SJCRH30 (cell line): ENCODE results near the gene VAMP2. TPM values are rescaled to one million over a fixed set of nuclear protein-coding genes. Genes with fewer than 3 reads are reported as not detected.

Experiments used
- DNase-seq, 2 experiments: peaks; one replicate each; pipeline ENCODE4 v3.0.0-alpha.2; 2015 to 2020
- H3K27ac ChIP-seq: fragments of 250-450 bp; sonication (Bioruptor Pico); 2 replicates; pipeline ENCODE4 v1.5.1; 2020; ENCODE audit warnings: mild to moderate bottlenecking, moderate library complexity
- H3K27me3 ChIP-seq: fragments of 250-450 bp; sonication (Bioruptor Pico); 2 replicates; pipeline ENCODE4 v1.5.1; 2020; ENCODE audit warnings: mild to moderate bottlenecking, moderate library complexity
- H3K36me3 ChIP-seq: fragments of 250-450 bp; sonication (Bioruptor Pico); 2 replicates; pipeline ENCODE4 v1.5.1; 2020; ENCODE audit warnings: mild to moderate bottlenecking, moderate library complexity
- H3K4me1 ChIP-seq: fragments of 250-450 bp; sonication (Bioruptor Pico); 2 replicates; pipeline ENCODE4 v1.5.1; 2020; ENCODE audit warnings: mild to moderate bottlenecking, moderate library complexity
- H3K4me3 ChIP-seq: fragments of 250-450 bp; sonication (Bioruptor Pico); 2 replicates; pipeline ENCODE4 v1.5.1; 2020; ENCODE audit warnings: mild to moderate bottlenecking, moderate library complexity
- H3K9me3 ChIP-seq: fragments of 250-450 bp; sonication (Bioruptor Pico); replicated peaks from 2 replicates; pipeline ENCODE4 v1.5.1; 2020; ENCODE audit warnings: mild to moderate bottlenecking, moderate library complexity
- total RNA-seq: library from RNA; depleted of rRNA; stranded (reverse); fragments of >200 nt; shearing (Covaris generic); gene quantifications from 2 replicates; pipeline ENCODE4 v1.2.3, GENCODE V29; 2014; rRNA removed

VAMP2 gene, protein sequence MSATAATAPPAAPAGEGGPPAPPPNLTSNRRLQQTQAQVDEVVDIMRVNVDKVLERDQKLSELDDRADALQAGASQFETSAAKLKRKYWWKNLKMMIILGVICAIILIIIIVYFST
- 6.1 and 7.9 TPM in 2 replicates for total RNA-seq

DNA sequence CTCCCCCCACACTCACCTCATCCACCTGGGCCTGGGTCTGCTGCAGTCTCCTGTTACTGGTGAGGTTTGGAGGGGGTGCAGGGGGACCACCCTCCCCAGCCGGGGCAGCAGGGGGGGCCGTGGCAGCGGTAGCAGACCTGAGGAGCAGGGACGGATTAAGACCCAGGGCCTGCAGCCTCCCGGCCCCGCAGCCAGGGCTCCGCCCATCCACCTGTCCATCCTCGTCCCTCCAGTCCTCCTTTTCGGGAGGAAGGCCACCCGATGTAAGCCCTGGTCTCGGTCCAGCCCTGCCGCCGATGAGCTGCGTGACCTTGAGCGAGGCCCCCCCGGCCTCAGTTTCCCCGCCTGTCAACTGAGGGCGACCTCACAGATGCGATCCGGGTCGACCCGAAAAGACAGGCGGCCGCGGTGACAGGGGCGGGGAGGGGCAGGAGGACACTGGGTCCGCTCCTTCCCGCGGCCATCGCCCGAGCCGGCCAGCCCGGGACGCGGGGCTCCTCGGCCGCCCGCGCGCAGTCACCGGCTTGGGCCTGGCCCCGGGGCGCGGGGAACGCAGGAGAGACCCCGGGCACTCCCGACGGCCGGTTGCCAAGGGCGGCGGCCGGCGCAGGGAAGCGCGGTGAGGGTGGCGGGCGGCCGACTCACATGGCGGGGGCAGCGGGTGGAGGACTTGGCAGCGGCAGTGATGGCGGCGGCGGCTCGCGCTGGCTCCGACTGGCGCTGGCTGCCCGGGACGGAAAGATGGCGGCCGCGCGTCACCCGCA, at the start of gene VAMP2:
Gene VAMP2, minus strand, starts transcription at position 716 of the 764 bp plus-strand sequence. Its CDS starts 69 bp downstream, at position 647.
- H3K27me3 ChIP-seq = no peaks in the 10 kb centered on the region
- H3K36me3 ChIP-seq = peaks cover 7% of the 10 kb centered on the region; the same call in 1 of the 2 replicates
- peak; percentile 52 to 62 for DNase-seq
- no peaks in the 10 kb centered on the region for H3K9me3 ChIP-seq
- peak within 1 kb of the TSS; percentile 94 for H3K4me3 ChIP-seq
- H3K4me1 ChIP-seq = peaks cover 8% of the 10 kb centered on the region; the same call in 1 of the 2 replicates
- peak within 1 kb of the TSS; percentile 80 for H3K27ac ChIP-seq

DNA sequence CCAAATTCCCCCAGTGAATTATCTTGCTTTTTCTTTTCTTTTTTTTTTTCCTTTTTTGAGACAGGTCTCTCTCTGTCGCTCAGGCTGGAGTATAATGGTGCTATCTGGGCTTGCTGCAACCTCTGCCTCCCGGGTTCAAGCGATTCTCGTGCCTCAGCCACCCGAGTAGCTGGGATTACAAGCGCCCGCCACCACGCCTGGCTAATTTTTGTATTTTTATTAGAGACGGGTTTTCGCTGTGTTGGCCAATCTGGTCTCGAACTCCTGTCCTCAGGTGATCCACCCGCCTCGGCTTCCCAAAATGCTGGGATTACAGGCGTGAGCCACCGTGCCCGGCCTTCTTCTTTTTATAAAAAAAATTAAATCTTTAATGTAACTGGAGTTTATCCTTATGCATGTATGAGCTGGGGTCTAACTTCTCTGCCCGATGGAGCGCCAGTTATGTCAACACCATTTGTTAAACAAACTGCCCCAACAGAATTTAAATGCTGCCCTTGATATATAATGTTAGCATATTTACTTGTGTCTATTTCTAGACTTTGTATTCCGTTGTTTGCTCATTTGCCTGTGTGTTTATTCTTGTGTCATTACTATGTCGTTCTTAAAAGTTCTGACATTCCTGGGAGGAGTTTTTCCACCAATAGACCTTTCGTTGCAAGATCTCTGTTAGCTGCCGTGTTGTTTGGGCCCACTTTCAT, 48.2 kb upstream of the VAMP2 start:
- H3K27ac ChIP-seq = peak overlapping the region; percentile 97
- H3K4me1 ChIP-seq = 0 out of 2 replicates have a peak, but pooled peaks cover 2% of the 10 kb centered on the region
- H3K27me3 ChIP-seq = no peaks in the 10 kb centered on the region
- H3K9me3 ChIP-seq = no peaks in the 10 kb centered on the region
- DNase-seq = peak in 1 of 2 experiments; percentile 27
- peaks cover 26% of the 10 kb centered on the region for H3K36me3 ChIP-seq
- H3K4me3 ChIP-seq = peak overlapping the region; percentile 97

DNA sequence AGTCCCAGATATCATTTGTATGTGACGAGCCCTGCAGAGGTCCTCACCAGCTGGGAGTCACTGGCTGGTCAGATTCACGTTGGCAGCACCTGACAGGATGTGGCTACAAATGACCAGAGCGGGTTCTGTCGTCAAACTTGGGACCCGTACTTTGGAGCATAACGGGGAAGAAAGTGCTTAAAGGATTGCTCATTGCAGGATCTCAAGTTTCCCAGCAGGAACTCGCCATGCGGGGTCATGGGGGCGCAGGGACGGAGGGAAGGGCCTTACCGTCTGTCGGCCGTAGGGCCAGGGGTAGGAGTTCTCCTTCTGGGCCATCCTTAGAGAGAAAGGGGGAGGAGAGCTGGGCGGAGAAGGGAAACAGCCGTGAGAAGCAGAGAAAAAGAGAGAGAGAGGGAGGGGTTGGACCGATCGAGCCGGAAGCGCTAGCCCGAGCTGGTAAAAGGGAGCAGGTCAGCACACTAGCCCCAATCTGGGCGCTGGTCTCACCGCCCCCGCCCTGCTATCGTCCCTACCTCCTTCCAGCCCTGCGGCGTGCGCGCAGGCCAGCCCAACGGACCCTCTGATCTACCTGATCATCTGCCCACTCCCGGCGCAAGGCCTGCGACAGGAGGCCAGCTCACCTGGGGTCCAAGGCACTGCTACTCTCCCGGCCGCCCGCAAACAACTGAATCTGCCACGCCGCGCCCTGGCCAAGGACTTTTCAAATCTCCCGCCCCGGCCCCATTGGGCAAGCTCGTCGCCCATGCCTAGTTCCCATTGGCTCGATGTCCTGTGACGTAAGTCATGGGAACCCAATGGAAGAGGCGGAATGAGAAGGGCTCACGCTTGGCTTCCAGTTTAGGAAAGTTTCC, 47.4 kb upstream of the VAMP2 start, which contains the start of gene AURKB:
Gene AURKB, minus strand, starts transcription at position 669 of the 854 bp plus-strand sequence. Its CDS starts 351 bp downstream, at position 318.
- H3K9me3 ChIP-seq = no peaks in the 10 kb centered on the region
- H3K27ac ChIP-seq = peak within 1 kb of the TSS; percentile 97
- DNase-seq = peak; percentile 93 to 95
- H3K27me3 ChIP-seq = no peaks in the 10 kb centered on the region
- H3K36me3 ChIP-seq = peaks cover 34% of the 10 kb centered on the region
- H3K4me1 ChIP-seq = 0 out of 2 replicates have a peak, but pooled peaks cover 2% of the 10 kb centered on the region
- peak within 1 kb of the TSS; percentile 97 for H3K4me3 ChIP-seq

DNA sequence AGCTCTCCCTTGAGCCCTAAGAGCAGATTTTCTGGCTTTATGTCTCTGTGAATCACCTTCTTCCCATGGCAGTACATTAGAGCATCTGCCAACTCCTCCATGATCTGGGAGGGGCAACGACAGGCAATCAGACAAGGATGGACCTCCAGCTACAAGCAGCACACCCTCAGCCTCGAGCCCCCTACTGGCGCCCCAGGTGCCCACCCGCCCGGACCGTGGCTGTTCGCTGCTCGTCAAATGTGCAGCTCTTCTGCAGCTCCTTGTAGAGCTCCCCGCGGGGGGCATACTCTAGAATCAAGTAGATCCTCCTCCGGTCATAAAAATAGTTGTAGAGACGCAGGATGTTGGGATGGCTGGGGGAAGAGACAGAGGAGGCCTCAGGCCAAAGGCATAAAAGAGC, 43.8 kb upstream of the VAMP2 start:
- peaks cover 44% of the 10 kb centered on the region for H3K36me3 ChIP-seq
- H3K4me1 ChIP-seq = 0 out of 2 replicates have a peak, but pooled peaks cover 2% of the 10 kb centered on the region
- no peak overlapping the region for H3K4me3 ChIP-seq
- no peak overlapping the region for H3K27ac ChIP-seq
- no peak for DNase-seq
- H3K27me3 ChIP-seq = no peaks in the 10 kb centered on the region
- H3K9me3 ChIP-seq = no peaks in the 10 kb centered on the region

DNA sequence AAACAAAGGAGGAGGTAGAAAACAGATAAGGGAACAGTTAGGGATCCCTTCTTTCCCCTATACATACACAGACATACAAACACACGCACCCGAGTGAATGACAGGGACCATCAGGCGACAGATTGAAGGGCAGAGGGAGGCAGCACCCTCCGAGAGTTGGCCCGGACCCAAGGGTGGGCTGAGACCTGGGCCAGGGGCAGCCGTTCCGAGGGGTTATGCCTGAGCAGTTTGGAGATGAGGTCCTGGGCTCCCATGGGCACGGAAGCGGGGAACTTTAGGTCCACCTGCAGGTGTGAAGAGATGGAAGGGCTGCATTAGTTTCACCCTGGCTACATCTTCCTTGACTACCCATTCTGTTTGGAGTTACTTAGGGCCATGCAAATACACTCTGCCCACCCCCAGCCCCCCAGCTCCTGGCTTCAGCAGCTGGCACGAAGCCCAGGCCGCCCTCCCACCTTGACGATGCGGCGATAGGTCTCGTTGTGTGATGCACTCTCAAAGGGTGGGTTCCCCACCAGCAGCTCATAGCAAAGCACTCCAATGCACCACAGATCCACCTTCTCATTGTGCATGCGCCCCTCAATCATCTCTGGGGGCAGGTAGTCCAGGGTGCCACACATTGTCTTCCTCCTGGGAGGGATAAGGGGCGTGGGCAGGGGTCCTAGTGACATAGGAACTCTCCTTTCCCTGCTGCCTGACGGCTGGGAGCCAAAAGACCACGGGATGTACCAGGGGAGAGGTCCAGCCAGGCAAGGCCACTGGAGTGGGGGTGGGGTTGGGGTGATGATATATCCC, 42.2 kb upstream of the VAMP2 start:
- Histone ChIP-seq H3K9me3 (no peaks in the 10 kb centered on the region), H3K27ac (no peak overlapping the region), H3K4me1 (0 out of 2 replicates have a peak, but pooled peaks cover 2% of the 10 kb centered on the region), H3K36me3 (peaks cover 41% of the 10 kb centered on the region), H3K27me3 (no peaks in the 10 kb centered on the region), H3K4me3 (no peak overlapping the region)
- DNase-seq = no peak

DNA sequence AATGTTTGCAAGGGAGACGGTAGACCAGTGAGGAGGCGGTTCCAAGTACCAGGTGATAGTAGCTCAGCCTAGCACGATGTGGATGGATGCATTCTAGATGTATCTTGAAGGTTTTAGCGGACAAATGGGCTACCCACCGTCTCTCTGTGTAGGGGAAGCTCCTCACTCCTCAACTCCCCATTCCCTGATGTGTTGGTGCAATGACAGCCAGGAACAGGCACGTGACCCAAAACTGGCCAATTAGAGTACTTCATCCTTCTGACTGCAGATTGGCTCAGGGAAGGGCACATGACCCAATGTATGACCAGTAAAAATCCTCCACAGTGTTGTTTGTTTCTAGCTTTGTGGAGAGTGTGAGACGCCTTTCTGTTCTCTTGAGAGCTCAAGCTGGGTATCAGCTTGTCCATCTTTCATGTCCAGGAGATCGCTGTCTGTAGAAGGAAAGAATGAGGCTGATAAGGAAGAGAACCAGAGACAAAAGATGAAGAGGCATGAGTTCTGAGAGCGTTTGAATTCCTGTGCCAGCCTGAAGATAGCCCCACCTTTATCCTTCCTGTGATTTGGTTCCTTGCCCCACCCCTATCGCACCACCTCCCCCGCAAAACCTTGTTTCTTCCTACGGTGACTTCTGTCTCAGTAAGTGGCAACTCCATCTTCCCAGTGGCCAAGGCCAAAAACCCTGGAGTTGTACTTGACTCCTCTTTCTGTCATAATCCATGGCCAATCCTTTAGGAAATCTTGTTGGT, 29.5 kb upstream of the VAMP2 start:
- peak overlapping the region; percentile 48 for H3K4me3 ChIP-seq
- peaks cover 5% of the 10 kb centered on the region; the same call in 1 of the 2 replicates for H3K4me1 ChIP-seq
- peak overlapping the region; percentile 20; the same call in 1 of the 2 replicates for H3K27ac ChIP-seq
- DNase-seq = peak; percentile 74 to 85
- no peaks in the 10 kb centered on the region for H3K9me3 ChIP-seq
- no peaks in the 10 kb centered on the region for H3K36me3 ChIP-seq
- no peaks in the 10 kb centered on the region for H3K27me3 ChIP-seq

DNA sequence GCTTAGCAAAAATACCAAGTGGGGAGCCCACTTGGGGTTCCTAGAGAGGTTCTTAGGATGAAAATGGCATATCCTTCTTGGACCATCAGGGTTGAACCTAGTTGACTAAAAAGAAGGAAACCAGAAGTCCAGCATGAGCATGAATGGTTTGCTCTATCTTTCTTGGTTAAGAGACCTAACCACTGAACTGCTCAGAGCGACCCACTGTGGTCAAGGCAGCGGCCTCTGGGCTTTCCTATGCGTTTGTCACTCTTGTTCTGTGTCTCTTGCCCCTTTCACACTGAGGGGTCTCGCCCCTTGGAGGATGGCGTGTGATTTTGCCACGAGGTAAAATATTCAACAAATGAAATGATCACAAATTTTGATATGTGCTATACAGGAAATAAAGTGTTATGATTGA, 27.8 kb upstream of the VAMP2 start:
- Histone ChIP-seq H3K4me3 (peak overlapping the region; percentile 74), H3K4me1 (peaks cover 5% of the 10 kb centered on the region; the same call in 1 of the 2 replicates), H3K27ac (no peak overlapping the region), H3K9me3 (no peaks in the 10 kb centered on the region), H3K36me3 (no peaks in the 10 kb centered on the region), H3K27me3 (no peaks in the 10 kb centered on the region)
- no peak for DNase-seq

DNA sequence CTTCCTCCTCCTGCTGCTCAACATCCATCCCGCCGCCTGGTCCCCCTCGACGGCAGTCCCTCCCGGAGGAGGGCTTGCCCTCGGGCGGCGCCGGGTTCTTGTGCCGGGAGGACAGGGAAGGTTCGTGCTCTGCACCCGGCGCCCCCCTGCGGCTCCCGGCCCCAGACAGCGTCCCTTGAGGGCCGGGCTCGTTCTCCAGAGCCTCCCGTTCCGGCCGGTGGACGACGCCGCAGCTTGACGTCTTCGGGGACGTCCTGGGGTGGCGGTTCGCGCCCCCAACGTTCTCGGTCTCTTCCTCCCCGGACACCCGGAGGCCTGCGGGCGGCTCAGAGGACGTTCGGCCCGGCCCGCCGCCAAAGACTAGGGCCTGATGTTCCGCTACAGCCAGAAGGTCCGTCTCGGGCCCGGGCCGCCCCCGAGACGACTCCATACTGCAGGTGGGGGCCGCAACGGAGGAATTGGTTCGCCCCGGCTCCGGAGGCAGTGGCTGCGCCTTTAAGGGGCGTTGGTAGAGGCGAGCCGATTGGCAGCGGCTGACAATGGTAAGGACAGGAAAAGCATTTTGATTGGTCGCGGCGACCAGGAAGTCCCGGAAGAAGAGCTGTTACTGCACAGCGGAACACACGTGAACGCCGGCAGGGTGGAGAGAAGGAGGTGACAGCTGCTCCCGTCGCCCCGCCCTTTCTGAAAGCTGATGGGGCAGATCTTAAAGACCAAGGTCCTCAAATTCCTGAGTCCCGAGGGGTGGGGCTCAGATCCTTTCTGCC, 27.1 kb upstream of the VAMP2 start, which contains the start of gene BORCS6:
Gene BORCS6, minus strand, starts transcription at position 470 of the 767 bp plus-strand sequence. Its CDS starts 40 bp downstream, at position 430.
- DNase-seq = peak; percentile 95 to 96
- Histone ChIP-seq H3K4me3 (peak within 1 kb of the TSS; percentile 74), H3K27me3 (no peaks in the 10 kb centered on the region), H3K4me1 (peaks cover 5% of the 10 kb centered on the region; the same call in 1 of the 2 replicates), H3K36me3 (no peaks in the 10 kb centered on the region), H3K9me3 (no peaks in the 10 kb centered on the region), H3K27ac (0 out of 2 replicates have a peak within 1 kb of the TSS, but pooled peaks have one; percentile 7)

DNA sequence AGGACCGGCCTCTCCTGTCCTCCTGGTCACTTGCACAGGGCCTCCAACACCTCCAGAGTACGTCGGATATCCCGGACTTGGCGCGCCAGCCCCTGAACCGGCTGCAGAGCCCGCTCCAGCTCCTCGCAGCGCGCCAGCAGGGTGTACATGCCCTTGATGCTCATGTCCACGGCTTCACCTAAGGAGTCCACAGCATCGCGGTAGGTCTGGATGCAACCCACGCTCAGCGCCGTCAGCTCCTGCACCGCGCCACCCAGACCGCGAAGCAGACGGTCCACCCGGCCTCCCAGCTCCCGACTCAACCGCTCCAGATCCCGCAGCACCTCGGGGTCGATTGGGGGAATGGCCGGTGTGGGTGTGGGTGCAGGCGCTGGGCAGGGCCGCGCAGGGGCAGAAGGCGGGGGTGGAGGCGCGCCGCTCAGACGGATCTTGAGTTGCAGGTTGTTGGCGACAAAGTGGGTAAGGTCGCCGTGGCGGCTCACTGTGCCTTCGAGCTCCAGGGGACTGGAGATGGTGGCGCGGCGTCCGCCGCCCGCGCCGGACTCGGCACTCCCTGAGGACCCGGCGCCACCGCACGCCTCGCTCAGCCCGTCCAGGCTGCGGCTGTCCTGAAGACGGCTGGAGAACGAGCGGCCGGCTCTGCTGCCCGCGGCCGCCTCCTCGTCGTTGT, 26.4 kb upstream of the VAMP2 start:
- Histone ChIP-seq H3K4me3 (peak overlapping the region; percentile 74), H3K9me3 (no peaks in the 10 kb centered on the region), H3K4me1 (peaks cover 5% of the 10 kb centered on the region; the same call in 1 of the 2 replicates), H3K27ac (no peak overlapping the region), H3K36me3 (no peaks in the 10 kb centered on the region), H3K27me3 (no peaks in the 10 kb centered on the region)
- DNase-seq = no peak

DNA sequence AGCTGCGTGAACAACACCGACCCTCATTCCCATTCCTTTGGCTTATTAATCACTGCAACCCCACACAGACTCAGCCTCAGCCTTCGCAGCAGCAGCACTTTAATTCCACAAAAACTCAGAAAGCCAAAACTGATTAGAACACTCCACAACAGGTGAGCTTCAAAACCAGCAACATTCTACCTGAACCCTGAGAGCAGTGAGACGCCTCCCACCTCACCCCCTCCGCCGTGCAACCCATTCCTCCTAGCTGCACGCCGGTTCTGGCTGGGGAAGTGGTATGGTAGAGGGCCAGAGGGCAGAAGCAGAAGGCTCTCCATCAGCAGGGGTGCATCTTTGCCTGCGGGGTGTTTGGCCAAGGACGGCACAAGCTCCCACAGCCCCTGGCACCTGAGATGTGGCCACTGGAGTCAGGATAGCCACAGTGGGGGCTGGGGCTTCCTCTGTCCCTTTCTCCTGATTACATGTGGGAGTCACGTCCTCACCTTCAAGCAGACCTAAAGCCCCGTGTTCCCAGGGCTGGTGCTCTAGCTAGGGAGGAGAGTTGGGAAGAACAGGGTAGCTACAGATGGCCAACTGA, 25.6 kb upstream of the VAMP2 start:
- Histone ChIP-seq H3K27ac (no peak overlapping the region), H3K27me3 (no peaks in the 10 kb centered on the region), H3K4me3 (peak overlapping the region; percentile 15), H3K9me3 (no peaks in the 10 kb centered on the region), H3K36me3 (no peaks in the 10 kb centered on the region), H3K4me1 (peaks cover 5% of the 10 kb centered on the region; the same call in 1 of the 2 replicates)
- no peak for DNase-seq

DNA sequence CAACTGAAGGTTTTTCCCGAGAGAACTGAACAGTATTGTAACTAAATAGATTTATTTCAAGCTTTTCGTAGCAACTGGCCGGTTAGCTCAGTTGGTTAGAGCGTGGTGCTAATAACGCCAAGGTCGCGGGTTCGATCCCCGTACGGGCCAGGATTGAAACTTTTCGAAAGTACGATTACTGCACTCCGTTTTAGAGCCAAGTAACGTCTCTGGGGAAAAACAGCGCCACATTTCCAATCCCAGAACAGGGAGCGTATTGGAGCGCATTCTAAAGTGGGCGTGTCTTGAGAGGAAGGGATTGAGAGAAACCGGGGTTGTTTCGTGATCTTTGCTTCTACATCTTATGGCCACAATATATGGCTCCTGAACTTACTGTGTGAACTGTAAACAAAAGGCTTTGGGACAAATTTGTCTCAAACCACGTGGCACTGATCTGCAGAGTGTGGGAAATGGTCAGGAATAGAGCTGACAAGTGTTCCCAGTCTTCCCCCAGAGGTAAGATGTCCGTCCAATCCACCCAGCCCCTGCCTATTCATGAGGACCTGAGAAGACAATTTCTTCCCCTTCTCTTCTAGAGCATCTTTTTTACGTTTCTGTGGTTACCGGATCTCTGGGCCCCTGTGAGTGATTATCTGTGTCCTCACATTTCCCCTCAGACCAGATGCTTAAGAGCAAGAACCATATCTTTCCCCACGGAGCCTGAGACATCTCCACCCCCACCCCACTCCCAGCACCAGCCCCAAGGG, 24.9 kb upstream of the VAMP2 start:
- DNase-seq = peak; percentile 94 to 97
- peak overlapping the region; percentile 66 for H3K4me3 ChIP-seq
- H3K4me1 ChIP-seq = peaks cover 5% of the 10 kb centered on the region; the same call in 1 of the 2 replicates
- H3K36me3 ChIP-seq = no peaks in the 10 kb centered on the region
- no peaks in the 10 kb centered on the region for H3K9me3 ChIP-seq
- no peak overlapping the region for H3K27ac ChIP-seq
- no peaks in the 10 kb centered on the region for H3K27me3 ChIP-seq
